GM23248 (cell line): Measurements from ENCODE around the gene TMEM100.

ENCODE experiments used
- EZH2 ChIP-seq: fragments of 200-600 bp; sonication (generic); IDR thresholded peaks from 2 replicates; pipeline ENCODE4 v1.6.1; 2018; ENCODE audit warnings: antibody characterized with exemption, mild to moderate bottlenecking; ENCODE audit not compliant: insufficient read depth, poor library complexity, severe bottlenecking
- EZH2phosphoT487 ChIP-seq: fragments of 200-600 bp; sonication (generic); IDR thresholded peaks from 2 replicates; pipeline ENCODE4 v1.6.1; 2018; ENCODE audit warnings: antibody characterized with exemption, moderate library complexity, mild to moderate bottlenecking, low read depth; ENCODE audit not compliant: insufficient read depth

DNA sequence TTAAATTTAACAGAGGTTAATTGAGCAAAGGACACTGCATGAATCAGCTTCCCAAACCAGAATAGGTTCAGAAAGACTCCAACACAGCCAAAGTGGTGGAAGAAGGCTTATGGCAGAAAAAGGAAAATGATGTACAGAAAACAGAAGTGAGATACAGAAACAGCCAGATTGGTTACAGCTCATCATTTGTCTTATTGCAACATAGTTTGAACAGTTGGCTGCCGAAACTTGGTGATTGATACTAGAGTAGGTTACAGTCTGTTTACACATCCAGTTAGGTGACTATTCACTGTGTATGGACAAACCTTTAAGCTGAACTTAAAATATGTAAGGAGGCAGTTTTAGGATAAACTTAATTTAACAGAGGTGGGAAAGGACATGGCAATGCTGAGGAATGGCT, 18.3 kb downstream of the TMEM100 start:
- TF ChIP-seq EZH2 (no peak), EZH2phosphoT487 (no peak)
